ENCODE results near the gene BAD.

The BAD gene

GRCh38 chr11:64275031-64275800 lies 9.2 kb downstream of the BAD start:
- DNase-seq: no peak

- peak; percentile 98 for DNase-seq
Measured at GRCh38 chr11:64269540-64270220, 14.8 kb downstream of the BAD start.

- no peak for DNase-seq
Measured at GRCh38 chr11:64268893-64269539, 15.4 kb downstream of the BAD start.

- DNase-seq: no peak
Measured at GRCh38 chr11:64268025-64268892, 16.2 kb downstream of the BAD start.

- no peak for DNase-seq
Measured at GRCh38 chr11:64267207-64267945, 17.1 kb downstream of the BAD start.

GRCh38 chr11:64266339-64266738 lies 18.1 kb downstream of the BAD start:
- no peak for DNase-seq

- DNase-seq: no peak
Measured at GRCh38 chr11:64265176-64266160, 19.0 kb downstream of the BAD start.

- no peak for DNase-seq
Measured at GRCh38 chr11:64264371-64264852, 20.1 kb downstream of the BAD start.

- DNase-seq: no peak
Measured at GRCh38 chr11:64263947-64264317, 20.5 kb downstream of the BAD start.

- DNase-seq: no peak
Measured at GRCh38 chr11:64263021-64263946, 21.2 kb downstream of the BAD start.

GRCh38 chr11:64262271-64263002 lies 22.0 kb downstream of the BAD start:
- DNase-seq: no peak

GRCh38 chr11:64261556-64262080 lies 22.8 kb downstream of the BAD start:
- DNase-seq: no peak

- no peak for DNase-seq
Measured at GRCh38 chr11:64260147-64260708, 24.2 kb downstream of the BAD start.

- DNase-seq: no peak
Measured at GRCh38 chr11:64259533-64260067, 24.9 kb downstream of the BAD start.

GRCh38 chr11:64258946-64259532 lies 25.4 kb downstream of the BAD start:
- no peak for DNase-seq

GRCh38 chr11:64258356-64258755 lies 26.1 kb downstream of the BAD start:
- no peak for DNase-seq

GRCh38 chr11:64256300-64256699 lies 28.2 kb downstream of the BAD start:
- no peak for DNase-seq

Measured in NCI-H748 treated with DMSO at 0.1 percent for 48 hours (cell line).